Measurements from ENCODE around the gene TERT.

DNA sequence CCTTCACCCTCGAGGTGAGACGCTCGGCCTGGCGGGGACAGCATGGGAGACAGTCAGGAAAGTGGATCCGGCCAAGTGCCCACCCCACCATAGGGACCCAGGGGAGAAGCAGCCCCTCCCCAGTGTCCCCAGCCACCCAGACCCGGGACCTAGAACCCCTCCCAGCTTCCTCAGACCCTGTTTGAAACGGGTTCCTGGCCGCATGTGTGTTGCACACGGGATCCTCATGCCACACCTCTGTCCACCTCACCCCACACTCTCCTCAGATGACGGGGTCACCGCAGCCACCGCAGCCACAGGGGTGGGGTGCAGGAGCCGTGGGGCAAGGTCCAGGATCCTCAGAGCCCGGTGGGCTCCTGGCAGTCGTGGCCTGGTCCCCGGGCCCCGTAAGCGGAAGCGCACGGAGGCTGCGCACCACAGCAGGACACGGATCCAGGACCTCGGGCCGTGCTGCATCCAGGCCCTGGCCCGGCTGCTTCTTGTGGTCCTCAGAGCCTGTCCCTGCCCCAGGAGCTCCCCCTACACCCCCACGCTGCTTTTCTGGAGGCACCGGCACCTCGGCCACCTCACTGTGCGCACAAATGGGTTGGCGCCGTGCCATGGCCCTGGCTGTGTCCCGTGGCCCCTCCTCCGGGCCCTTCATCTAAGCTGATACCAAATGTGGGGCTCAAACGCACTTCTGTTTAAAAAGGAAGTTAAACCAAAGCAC, 15.3 kb downstream of the TERT start:
- TF ChIP-seq, protein P1, sequence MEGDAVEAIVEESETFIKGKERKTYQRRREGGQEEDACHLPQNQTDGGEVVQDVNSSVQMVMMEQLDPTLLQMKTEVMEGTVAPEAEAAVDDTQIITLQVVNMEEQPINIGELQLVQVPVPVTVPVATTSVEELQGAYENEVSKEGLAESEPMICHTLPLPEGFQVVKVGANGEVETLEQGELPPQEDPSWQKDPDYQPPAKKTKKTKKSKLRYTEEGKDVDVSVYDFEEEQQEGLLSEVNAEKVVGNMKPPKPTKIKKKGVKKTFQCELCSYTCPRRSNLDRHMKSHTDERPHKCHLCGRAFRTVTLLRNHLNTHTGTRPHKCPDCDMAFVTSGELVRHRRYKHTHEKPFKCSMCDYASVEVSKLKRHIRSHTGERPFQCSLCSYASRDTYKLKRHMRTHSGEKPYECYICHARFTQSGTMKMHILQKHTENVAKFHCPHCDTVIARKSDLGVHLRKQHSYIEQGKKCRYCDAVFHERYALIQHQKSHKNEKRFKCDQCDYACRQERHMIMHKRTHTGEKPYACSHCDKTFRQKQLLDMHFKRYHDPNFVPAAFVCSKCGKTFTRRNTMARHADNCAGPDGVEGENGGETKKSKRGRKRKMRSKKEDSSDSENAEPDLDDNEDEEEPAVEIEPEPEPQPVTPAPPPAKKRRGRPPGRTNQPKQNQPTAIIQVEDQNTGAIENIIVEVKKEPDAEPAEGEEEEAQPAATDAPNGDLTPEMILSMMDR (IDR thresholded peaks at IDR 0.05) = no peak
- TF ChIP-seq POLR2A (IDR thresholded peaks at IDR 0.05) = no peak
